K562 (cell line): ENCODE measurements around the gene MED13L. TPM values are rescaled to one million over a fixed set of nuclear protein-coding genes. Genes with fewer than 3 reads are reported as not detected.

ENCODE experiments used
- ATAC-seq: fragments of 200-7000 bp; cut with Tn5 transposase; 3 replicates; pipeline ENCODE4 v1.9.1; 2020; ENCODE audit warnings: moderate library complexity
- BruUV-seq: library from RNA; stranded (reverse); fragments of 400-500 nt; replicated peaks from 2 replicates; lab custom pipeline; 2021; lab: Mats Ljungman, UMichigan
- CTCF ChIA-PET: fragments of 300-600 bp; formaldehyde crosslinking; extraction: SDS; loops from one replicate; lab custom pipeline; 2021; ENCODE audit warnings: low intra/inter-chr PET ratio; lab: Yijun Ruan, JAX
- POLR2A ChIA-PET: fragments of 300-600, 350-650 bp; sonication (Branson Sonifier 250); formaldehyde crosslinking; extraction: SDS; loops from one replicate; lab custom pipeline; 2021; ENCODE audit warnings: antibody characterized with exemption, inconsistent platforms; lab: Yijun Ruan, JAX
- DNase-seq, 4 experiments: peaks; one replicate each; pipeline versions ENCODE4 v3.0.0 to v3.0.0-alpha.2; 2011 to 2018; ENCODE audit warnings: low spot score in 3 of 4, mixed read lengths in 3 of 4; ENCODE audit errors: extremely low read depth in 1 of 4
- FAIRE-seq: peaks from 2 replicates; lab custom pipeline; 2011; peaks lifted over from hg19 to GRCh38; lab: Jason Lieb, UNC
- H2AFZ ChIP-seq: 2 replicates; pipeline ENCODE4 v1.6.0; 2011; ENCODE audit warnings: low read depth, low read length, control low read depth, inconsistent platforms
- H3K27ac ChIP-seq: fragments of 200-600 bp; 3 replicates; pipeline ENCODE4 v1.8.0; 2011; ENCODE audit warnings: low read depth, mild to moderate bottlenecking, control low read depth, inconsistent platforms, low read length, moderate library complexity, mixed read lengths; ENCODE audit errors: extremely low read depth
- H3K27me3 ChIP-seq, 2 experiments: fragments of 300-600 bp in 1 of 2; 2 replicates in 1 of 2; 3 replicates in 1 of 2; pipeline versions ENCODE4 v1.6.0 to v1.8.0; 2011; ENCODE audit warnings: inconsistent platforms in 2 of 2, low read length in 2 of 2, mild to moderate bottlenecking in 1 of 2, mixed read lengths in 1 of 2, moderate library complexity in 1 of 2; ENCODE audit not compliant: control insufficient read depth in 2 of 2, insufficient read depth in 2 of 2
- H3K36me3 ChIP-seq: fragments of 300-600 bp; 3 replicates; pipeline ENCODE4 v1.8.0; 2011; ENCODE audit warnings: mild to moderate bottlenecking, low read length, inconsistent platforms; ENCODE audit not compliant: control insufficient read depth, insufficient read depth
- H3K4me1 ChIP-seq, 2 experiments: fragments of 200-600 bp in 1 of 2; replicated peaks in 1 of 2; 2 replicates in 1 of 2; 3 replicates in 1 of 2; pipeline versions ENCODE4 v1.5.1 to v1.8.0; 2011; ENCODE audit warnings: inconsistent platforms in 2 of 2, low read length in 2 of 2, mild to moderate bottlenecking in 1 of 2, mixed read lengths in 1 of 2, moderate library complexity in 1 of 2; ENCODE audit not compliant: control insufficient read depth in 2 of 2, insufficient read depth in 2 of 2
- H3K4me2 ChIP-seq: 2 replicates; pipeline ENCODE4 v1.6.1; 2011; ENCODE audit warnings: low read length, control low read depth, inconsistent platforms, mixed read lengths; ENCODE audit not compliant: insufficient read depth
- H3K4me3 ChIP-seq: fragments of 200-600 bp; sonication (generic), shearing (Covaris generic); 2 replicates; pipeline ENCODE4 v1.5.1; 2016; ENCODE audit warnings: control low read depth, inconsistent platforms
- H3K79me2 ChIP-seq: fragments of 200-600 bp; 3 replicates; pipeline ENCODE4 v1.8.0; 2011; ENCODE audit warnings: low read length, inconsistent platforms; ENCODE audit not compliant: control insufficient read depth, insufficient read depth
- H3K9ac ChIP-seq, 2 experiments: 2 replicates each; pipeline versions ENCODE4 v1.6.0 to v1.6.1; 2011; ENCODE audit warnings: low read depth in 2 of 2, low read length in 2 of 2, control low read depth in 1 of 2, inconsistent platforms in 1 of 2, mild to moderate bottlenecking in 1 of 2, mixed read lengths in 1 of 2; ENCODE audit not compliant: insufficient read depth in 1 of 2
- H3K9me1 ChIP-seq: one replicate; pipeline ENCODE4 v1.6.0; 2011; ENCODE audit warnings: inconsistent platforms, mild to moderate bottlenecking, low read length, moderate library complexity; ENCODE audit not compliant: control insufficient read depth, insufficient read depth
- H3K9me3 ChIP-seq: replicated peaks from 2 replicates; pipeline ENCODE4 v1.5.1; 2011; ENCODE audit warnings: low read depth, low read length, inconsistent platforms; ENCODE audit not compliant: control insufficient read depth, insufficient read depth
- H4K20me1 ChIP-seq: replicated peaks from 2 replicates; pipeline ENCODE4 v1.6.1; 2011; ENCODE audit warnings: low read length, inconsistent platforms, mixed read lengths; ENCODE audit not compliant: control insufficient read depth, insufficient read depth
- ELF1 ChIP-seq: fragments of 200-800 bp; sonication (Bioruptor generic); IDR thresholded peaks from 2 replicates; pipeline ENCODE4 v1.6.1; 2016; ENCODE audit warnings: missing genetic modification characterization, missing compliant biosample characterization
- HDAC1 ChIP-seq, 2 experiments: fragments of 450-650 bp; IDR thresholded peaks; 2 replicates each; pipeline ENCODE4 v1.6.1; 2016 to 2017; ENCODE audit warnings: inconsistent platforms in 1 of 2, mild to moderate bottlenecking in 1 of 2, moderate library complexity in 1 of 2
- HMGN3 ChIP-seq: IDR thresholded peaks from 2 replicates; pipeline ENCODE4 v1.6.1; 2011; ENCODE audit warnings: borderline replicate concordance, low read depth, mild to moderate bottlenecking, mixed read lengths, low read length; ENCODE audit not compliant: insufficient read length; ENCODE audit errors: extremely low read depth
- WGBS: fragments of 100-300 bp; shearing (Covaris generic); methylation state at CpG from one replicate; pipeline ENCODE4 v1.1.6; 2016; ENCODE audit warnings: low coverage, mixed read lengths; ENCODE audit not compliant: insufficient coverage; ENCODE audit errors: missing lambda C conversion rate; 5-methylcytosine and 5-hydroxymethylcytosine counted together
- in situ Hi-C: fragments of 300-500 bp; cut with MboI; formaldehyde crosslinking; loops from 4 replicates; pipeline ENCODE4 v1.15.0; 2018; ENCODE audit warnings: inconsistent platforms, mixed read lengths
- intact Hi-C: fragments of 100-400 bp; cut with micrococcal nuclease; formaldehyde crosslinking; loops from 2 replicates; pipeline ENCODE4 v1.14.2; 2022
- polyA plus RNA-seq, 8 experiments: library from polyadenylated mRNA; depleted of rRNA in 4 of 8; stranded (reverse) in 5 of 8; unstranded in 3 of 8; fragments of >200 nt; fragmentation: Nextera tagmentation in 2 of 8; fragmentation: Illumina TruSeq in 1 of 8; extraction: Ambion mirVana in 2 of 8; extraction: Trizol in 1 of 8; gene quantifications; 2 replicates each; pipeline versions ENCODE4 v1.2.1 to v1.2.3, GENCODE V29; 2011 to 2014; ENCODE audit warnings: inconsistent platforms in 1 of 8, missing spikeins in 1 of 8
- total RNA-seq, 7 experiments: library from RNA; depleted of rRNA in 6 of 7; stranded (reverse); fragments of >200 nt in 6 of 7; fragmentation: Illumina TruSeq in 2 of 7; extraction: Trizol in 2 of 7; gene quantifications; 2 replicates each; pipeline versions ENCODE4 v1.2.1 to v1.2.3, GENCODE V29; 2011 to 2021; ENCODE audit warnings: low replicate concordance in 1 of 7
- TF ChIP-seq, protein P1 (sequence below): IDR thresholded peaks from 2 replicates; pipeline ENCODE4 v1.6.1; 2016; ENCODE audit warnings: missing genetic modification characterization, missing compliant biosample characterization

Gene MED13L
- total and polyA plus RNA-seq, 9 of the 15 experiments (the other 6 are each of a cell fraction or from before 2014, with no cell fraction given) = 13.4 to 90.3 (median 36.9) TPM

- no peak for TF ChIP-seq HDAC1 (IDR thresholded peaks at IDR 0.05)
Observed at GRCh38 chr12:116217045-116217735, 60.3 kb downstream of the MED13L start (continued).

GRCh38 chr12:116216022-116216756, 61.3 kb downstream of the MED13L start:
- Histone ChIP-seq H3K27ac (no peak overlapping the region), H3K36me3 (no peaks in the 10 kb centered on the region), H2AFZ (no peak overlapping the region), H3K9me3 (no peaks in the 10 kb centered on the region), H3K4me2 (no peak overlapping the region), H3K9ac (no peak overlapping the region), H3K4me1 (peaks cover 2 to 18% of the 10 kb centered on the region in 2 experiments; a peak in 3 of 5 replicates), H3K79me2 (peaks cover 96% of the 10 kb centered on the region), H3K4me3 (no peak overlapping the region), H4K20me1 (peaks cover 24% of the 10 kb centered on the region), H3K27me3 (no peaks in the 10 kb centered on the region), H3K9me1 (peaks cover 2% of the 10 kb centered on the region)
- intact Hi-C loops = no loop called here
- in situ Hi-C loops = no loop called here
- DNase-seq (no peak), FAIRE-seq (no peak), ATAC-seq (no peak)
- 67% methylated on average over 5 of the region's 5 CpGs for WGBS
- TF ChIP-seq, protein P1, sequence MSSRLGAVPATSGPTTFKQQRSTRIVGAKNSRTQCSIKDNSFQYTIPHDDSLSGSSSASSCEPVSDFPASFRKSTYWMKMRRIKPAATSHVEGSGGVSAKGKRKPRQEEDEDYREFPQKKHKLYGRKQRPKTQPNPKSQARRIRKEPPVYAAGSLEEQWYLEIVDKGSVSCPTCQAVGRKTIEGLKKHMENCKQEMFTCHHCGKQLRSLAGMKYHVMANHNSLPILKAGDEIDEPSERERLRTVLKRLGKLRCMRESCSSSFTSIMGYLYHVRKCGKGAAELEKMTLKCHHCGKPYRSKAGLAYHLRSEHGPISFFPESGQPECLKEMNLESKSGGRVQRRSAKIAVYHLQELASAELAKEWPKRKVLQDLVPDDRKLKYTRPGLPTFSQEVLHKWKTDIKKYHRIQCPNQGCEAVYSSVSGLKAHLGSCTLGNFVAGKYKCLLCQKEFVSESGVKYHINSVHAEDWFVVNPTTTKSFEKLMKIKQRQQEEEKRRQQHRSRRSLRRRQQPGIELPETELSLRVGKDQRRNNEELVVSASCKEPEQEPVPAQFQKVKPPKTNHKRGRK = no peak
- TF ChIP-seq ELF1 (tag) (0 out of 2 replicates have a peak, but pooled peaks have one; percentile 10), HMGN3 (no peak)
- BruUV-seq = no TSS peak
- POLR2A ChIA-PET = interaction anchor here (1.3 kb wide), 1 partner anchor 45 kb away, joined by 3 read pairs; no protein-coding TSS in a partner anchor
- CTCF ChIA-PET = no interaction called here
